Hepatocyte (in vitro differentiated cells): ENCODE results near the gene ZBTB7C. TPM values are rescaled to one million over a fixed set of nuclear protein-coding genes. Genes with fewer than 3 reads are reported as not detected.

Experiments used
- DNase-seq: peaks from one replicate; pipeline ENCODE4 v3.0.0-alpha.2; 2016; ENCODE audit warnings: low spot score
- H2AFZ ChIP-seq: fragments of 200-600 bp; sonication (generic); 2 replicates; pipeline ENCODE4 v1.6.0; 2016; ENCODE audit warnings: antibody characterized with exemption, mild to moderate bottlenecking
- H3K27ac ChIP-seq: fragments of 200-600 bp; sonication (generic); 2 replicates; pipeline ENCODE4 v1.5.1; 2016; ENCODE audit warnings: mild to moderate bottlenecking
- H3K27me3 ChIP-seq: fragments of 200-600 bp; sonication (generic); 2 replicates; pipeline ENCODE4 v1.6.1; 2016
- H3K36me3 ChIP-seq: fragments of 200-600 bp; sonication (generic); replicated peaks from 2 replicates; pipeline ENCODE4 v1.5.1; 2016; ENCODE audit warnings: low read depth; ENCODE audit not compliant: insufficient read depth
- H3K4me1 ChIP-seq: fragments of 200-600 bp; sonication (generic); 2 replicates; pipeline ENCODE4 v1.5.1; 2016; ENCODE audit warnings: mild to moderate bottlenecking, moderate library complexity; ENCODE audit not compliant: insufficient read depth
- H3K4me2 ChIP-seq: fragments of 200-600 bp; sonication (generic); 2 replicates; pipeline ENCODE4 v1.6.0; 2016
- H3K4me3 ChIP-seq: fragments of 200-600 bp; sonication (generic); 2 replicates; pipeline ENCODE4 v1.5.1; 2016; ENCODE audit warnings: mild to moderate bottlenecking
- H3K79me2 ChIP-seq: fragments of 200-600 bp; sonication (generic); 2 replicates; pipeline ENCODE4 v1.6.0; 2017; ENCODE audit warnings: mild to moderate bottlenecking
- H3K9me2 ChIP-seq: fragments of 200-600 bp; sonication (generic); replicated peaks from 2 replicates; pipeline ENCODE4 v1.6.0; 2017; ENCODE audit warnings: mild to moderate bottlenecking; ENCODE audit not compliant: insufficient read depth
- H3K9me3 ChIP-seq: fragments of 200-600 bp; sonication (generic); 2 replicates; pipeline ENCODE4 v1.5.1; 2016; ENCODE audit warnings: low read depth, mild to moderate bottlenecking
- H4K20me1 ChIP-seq: fragments of 200-600 bp; sonication (generic); 2 replicates; pipeline ENCODE4 v1.6.0; 2016; ENCODE audit warnings: mild to moderate bottlenecking; ENCODE audit not compliant: insufficient read depth, poor library complexity, severe bottlenecking
- CTCF ChIP-seq: fragments of 200-600 bp; sonication (generic); IDR thresholded peaks from 2 replicates; pipeline ENCODE4 v1.5.1; 2016; ENCODE audit warnings: antibody characterized with exemption, mild to moderate bottlenecking; ENCODE audit not compliant: poor library complexity
- EZH2 ChIP-seq: fragments of 200-600 bp; sonication (generic); IDR thresholded peaks from 2 replicates; pipeline ENCODE4 v1.6.1; 2016; ENCODE audit warnings: antibody characterized with exemption, mild to moderate bottlenecking, borderline replicate concordance
- EZH2phosphoT487 ChIP-seq: fragments of 200-600 bp; sonication (generic); IDR thresholded peaks from one replicate; pipeline ENCODE4 v1.6.1; 2018; ENCODE audit warnings: antibody characterized with exemption, mild to moderate bottlenecking, low read depth, moderate library complexity; ENCODE audit not compliant: unreplicated experiment, severe bottlenecking
- WGBS: methylation state at CpG from one replicate; pipeline ENCODE4 v1.1.6; 2016; ENCODE audit warnings: low lambda C conversion rate; ENCODE audit errors: missing lambda C conversion rate; 5-methylcytosine and 5-hydroxymethylcytosine counted together
- polyA plus RNA-seq: library from polyadenylated mRNA; unstranded; fragments of >200 nt; fragmentation: Nextera tagmentation; extraction: Ambion mirVana; gene quantifications from 2 replicates; pipeline ENCODE4 v1.2.1, GENCODE V29; 2016
- total RNA-seq: library from RNA; depleted of rRNA; stranded (reverse); fragments of >200 nt; gene quantifications from 2 replicates; pipeline ENCODE4 v1.2.3, GENCODE V29; 2014

The ZBTB7C gene
- total and polyA plus RNA-seq, 2 experiments from 2014 or later = 0.70 to 1.0 TPM

- no peaks in the 10 kb centered on the region for H3K36me3 ChIP-seq
- no peaks in the 10 kb centered on the region for H3K79me2 ChIP-seq
- no peak overlapping the region for H3K4me3 ChIP-seq
- H4K20me1 ChIP-seq = no peaks in the 10 kb centered on the region
- TF ChIP-seq EZH2phosphoT487 (no peak), EZH2 (no peak), CTCF (no peak)
- DNase-seq = peak; percentile 25
- WGBS = 30% methylated on average over 11 of the region's 11 CpGs
- H3K27me3 ChIP-seq = no peaks in the 10 kb centered on the region
- H3K4me1 ChIP-seq = peaks cover 6% of the 10 kb centered on the region
- H3K9me3 ChIP-seq = no peaks in the 10 kb centered on the region
- no peak overlapping the region for H3K4me2 ChIP-seq
- H2AFZ ChIP-seq = no peak overlapping the region
- H3K27ac ChIP-seq = no peak overlapping the region
- no peaks in the 10 kb centered on the region for H3K9me2 ChIP-seq
Measured at GRCh38 chr18:48356909-48357631, 52.1 kb downstream of the ZBTB7C start.

GRCh38 chr18:48356151-48356745 is 52.9 kb downstream of the ZBTB7C start:
- no peak for DNase-seq
- peaks cover 6% of the 10 kb centered on the region for H3K4me1 ChIP-seq
- no peaks in the 10 kb centered on the region for H3K9me3 ChIP-seq
- no peak for TF ChIP-seq EZH2phosphoT487
- WGBS = 93% methylated on average over 7 of the region's 7 CpGs
- no peak overlapping the region for H3K4me3 ChIP-seq
- H4K20me1 ChIP-seq = no peaks in the 10 kb centered on the region
- no peaks in the 10 kb centered on the region for H3K79me2 ChIP-seq
- H3K27ac ChIP-seq = no peak overlapping the region
- H3K27me3 ChIP-seq = no peaks in the 10 kb centered on the region
- H2AFZ ChIP-seq = no peak overlapping the region
- H3K4me2 ChIP-seq = no peak overlapping the region
- no peaks in the 10 kb centered on the region for H3K36me3 ChIP-seq
- H3K9me2 ChIP-seq = no peaks in the 10 kb centered on the region

GRCh38 chr18:48355276-48356115 is 53.7 kb downstream of the ZBTB7C start:
- no peaks in the 10 kb centered on the region for H3K9me3 ChIP-seq
- H3K4me2 ChIP-seq = no peak overlapping the region
- no peak for DNase-seq
- H4K20me1 ChIP-seq = no peaks in the 10 kb centered on the region
- 87% methylated on average over 15 of the region's 15 CpGs for WGBS
- no peaks in the 10 kb centered on the region for H3K27me3 ChIP-seq
- H3K79me2 ChIP-seq = no peaks in the 10 kb centered on the region
- TF ChIP-seq CTCF (no peak), EZH2 (no peak), EZH2phosphoT487 (no peak)
- peaks cover 6% of the 10 kb centered on the region for H3K4me1 ChIP-seq
- no peak overlapping the region for H3K4me3 ChIP-seq
- no peak overlapping the region for H2AFZ ChIP-seq
- no peak overlapping the region for H3K27ac ChIP-seq
- H3K9me2 ChIP-seq = no peaks in the 10 kb centered on the region
- H3K36me3 ChIP-seq = no peaks in the 10 kb centered on the region

GRCh38 chr18:48354746-48355260 is 54.4 kb downstream of the ZBTB7C start:
- no peaks in the 10 kb centered on the region for H3K79me2 ChIP-seq
- H3K27me3 ChIP-seq = no peaks in the 10 kb centered on the region
- no peaks in the 10 kb centered on the region for H3K36me3 ChIP-seq
- WGBS = 94% methylated on average over 4 of the region's 4 CpGs
- no peaks in the 10 kb centered on the region for H3K9me3 ChIP-seq
- no peaks in the 10 kb centered on the region for H4K20me1 ChIP-seq
- no peak overlapping the region for H3K27ac ChIP-seq
- no peak overlapping the region for H2AFZ ChIP-seq
- H3K4me3 ChIP-seq = no peak overlapping the region
- H3K4me1 ChIP-seq = peaks cover 6% of the 10 kb centered on the region
- no peak overlapping the region for H3K4me2 ChIP-seq
- H3K9me2 ChIP-seq = no peaks in the 10 kb centered on the region
- no peak for TF ChIP-seq EZH2
- TF ChIP-seq CTCF = no peak
- TF ChIP-seq EZH2phosphoT487 = no peak
- DNase-seq = no peak
